GM18505 (cell line): ENCODE results near the gene CHRNB4.

Experiments
- ATAC-seq: cut with Tn5 transposase; IDR thresholded peaks from one replicate; pipeline ENCODE4 v1.9.1; 2021; ENCODE audit not compliant: unreplicated experiment
- POLR2A ChIP-seq: IDR thresholded peaks from 4 replicates; pipeline ENCODE4 v1.6.1; 2011; ENCODE audit warnings: borderline replicate concordance; ENCODE audit not compliant: insufficient read depth, insufficient read length; ENCODE audit errors: extremely low read depth

CHRNB4 gene

DNA sequence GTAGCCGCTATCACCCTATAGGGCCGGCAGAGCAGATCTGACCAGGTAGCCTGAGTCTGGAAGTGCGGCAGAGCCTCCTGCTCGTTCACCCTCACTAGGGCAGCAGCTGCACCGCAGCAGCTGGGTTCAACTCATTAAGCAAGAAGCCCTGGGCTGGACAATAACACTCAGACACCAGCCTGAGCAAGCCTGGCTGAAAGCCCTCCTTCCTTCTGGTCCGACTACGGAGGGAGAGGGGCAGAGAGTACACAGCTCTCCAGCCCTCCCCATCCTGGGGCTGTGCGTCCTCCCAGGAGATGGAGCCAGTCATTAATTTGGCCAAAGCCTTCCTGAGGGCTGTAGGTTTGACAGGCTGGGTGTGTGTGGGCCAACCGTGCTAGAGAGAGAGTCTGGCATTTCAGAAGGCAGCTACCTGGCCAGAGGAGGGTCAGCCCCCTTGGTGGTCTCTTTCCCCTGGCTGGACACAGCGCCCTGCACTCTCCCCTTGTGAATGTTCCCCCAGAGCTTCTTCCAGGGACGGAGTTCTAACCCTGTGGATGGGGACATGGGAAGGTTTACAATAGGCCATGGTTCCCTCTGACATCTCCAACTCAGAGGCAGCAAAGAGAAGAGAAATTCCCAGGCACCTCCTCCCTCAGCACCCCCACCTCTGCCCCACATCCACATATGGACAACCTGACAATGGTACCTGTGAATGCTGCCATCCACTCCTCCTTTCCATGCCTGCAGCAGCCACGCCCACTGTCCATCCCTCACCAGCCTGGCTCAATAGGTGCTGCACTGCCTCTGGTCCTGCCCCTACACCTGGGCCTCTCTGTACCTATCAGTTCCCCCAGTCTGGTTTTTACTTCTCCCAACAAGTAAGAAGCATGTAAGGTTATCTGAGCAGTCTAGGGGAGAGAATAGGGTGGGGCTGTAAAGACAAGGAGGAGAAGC, 6.5 kb downstream of the CHRNB4 start:
- TF ChIP-seq POLR2A: no peak
- ATAC-seq: no peak

DNA sequence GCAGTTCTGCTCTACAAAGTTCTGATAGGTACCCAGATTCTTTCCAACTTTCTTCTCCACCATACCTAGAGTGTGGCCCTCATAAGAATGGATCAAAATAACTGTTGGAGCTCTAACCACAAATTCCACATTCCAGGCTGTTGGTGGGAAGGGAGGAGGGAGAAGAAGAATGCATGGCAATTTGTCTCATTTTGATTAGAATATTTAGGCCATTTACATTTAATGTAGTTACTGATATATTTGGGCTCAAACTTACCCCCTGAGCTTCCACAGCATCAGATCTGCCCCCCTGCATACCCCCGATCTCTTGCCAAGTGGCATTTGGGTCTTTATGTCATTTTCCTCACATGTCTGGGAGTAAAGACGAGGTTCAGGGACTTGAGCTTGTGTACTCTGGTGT, 7.7 kb downstream of the CHRNB4 start:
- no peak for ATAC-seq
- no peak for TF ChIP-seq POLR2A

DNA sequence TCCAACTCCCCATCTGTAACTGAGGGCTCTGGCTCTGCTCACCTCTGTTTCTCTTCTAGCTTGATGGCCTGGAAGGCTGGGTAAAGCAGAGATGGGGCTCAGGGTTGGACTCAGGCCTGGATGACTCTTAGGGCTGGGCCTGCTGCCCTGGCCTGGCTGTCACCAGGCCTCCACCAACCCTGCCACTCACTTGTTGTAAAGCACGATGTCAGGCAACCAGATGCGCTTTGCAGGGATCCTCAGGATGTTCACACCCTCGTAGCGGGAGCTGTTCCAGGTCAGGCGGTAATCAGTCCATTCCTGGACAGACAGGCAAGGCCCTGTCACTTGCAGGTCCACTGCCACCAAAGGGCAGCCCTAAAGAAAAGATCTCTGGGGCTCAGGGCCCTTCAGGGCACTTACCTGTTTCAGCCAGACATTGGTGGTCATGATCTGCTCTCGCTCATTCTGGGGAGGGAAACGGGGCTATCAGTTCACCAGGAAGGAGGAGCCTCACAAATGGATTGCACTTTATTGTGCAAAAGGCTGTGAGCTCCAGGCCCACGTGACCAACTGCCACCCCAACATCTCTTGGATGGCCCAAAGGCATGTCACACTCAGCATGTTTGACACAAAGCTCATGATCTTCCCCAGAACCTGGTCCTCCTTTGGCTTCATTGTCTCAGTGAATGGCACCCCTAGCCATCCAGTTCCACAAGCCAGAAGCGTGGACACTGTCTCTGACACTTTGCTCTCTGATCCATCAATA, 9.9 kb downstream of the CHRNB4 start:
- TF ChIP-seq POLR2A: no peak
- no peak for ATAC-seq

DNA sequence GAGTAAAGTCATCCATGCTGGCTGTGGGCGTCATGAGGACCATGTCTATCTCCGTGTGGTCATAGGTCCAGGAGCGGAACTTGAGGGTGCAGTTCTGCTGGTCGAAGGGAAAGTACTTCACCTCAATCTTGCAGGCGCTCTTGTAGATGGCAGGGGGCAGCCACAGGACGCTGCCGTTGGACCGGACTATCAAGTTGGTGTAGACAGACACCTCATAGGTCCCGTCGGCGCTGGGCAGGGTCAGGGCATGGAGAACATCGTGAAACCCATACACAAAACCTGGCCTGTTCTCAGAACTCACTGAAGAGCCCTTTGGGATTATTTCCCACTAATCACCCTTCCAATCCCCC, 11.3 kb downstream of the CHRNB4 start:
- TF ChIP-seq POLR2A: no peak
- ATAC-seq: no peak

DNA sequence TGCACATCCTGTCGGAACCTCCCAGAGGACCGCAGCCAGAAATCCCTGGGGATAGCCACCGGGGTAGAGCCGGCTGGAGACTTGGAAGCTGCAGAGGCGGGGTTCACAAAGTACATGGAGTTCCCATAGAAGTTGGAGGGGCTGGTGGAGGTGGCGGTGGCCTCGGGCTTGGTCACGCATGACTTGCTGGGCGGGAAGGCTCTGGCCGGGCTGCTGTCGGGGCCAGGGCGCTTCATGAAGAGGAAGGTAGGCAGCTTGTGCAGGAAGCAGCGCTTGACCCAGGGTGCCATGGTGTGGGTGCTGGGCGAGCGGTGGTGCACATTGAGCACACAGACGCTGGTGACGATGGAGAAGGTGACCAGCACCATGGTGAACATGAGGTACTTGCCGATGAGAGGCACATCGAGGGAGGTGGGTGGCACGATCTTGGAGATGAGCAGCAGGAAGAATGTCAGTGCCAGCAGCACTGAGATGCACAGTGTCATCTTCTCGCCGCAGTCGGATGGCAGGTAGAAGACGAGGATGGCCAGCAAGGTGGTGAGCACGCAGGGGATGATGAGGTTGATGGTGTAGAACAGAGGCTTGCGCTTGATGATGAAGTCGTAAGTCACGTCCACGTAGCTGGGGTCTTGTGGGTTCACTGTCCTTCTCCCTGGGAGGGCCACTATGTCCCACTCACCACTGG, 11.8 kb downstream of the CHRNB4 start:
- TF ChIP-seq POLR2A: no peak
- no peak for ATAC-seq

DNA sequence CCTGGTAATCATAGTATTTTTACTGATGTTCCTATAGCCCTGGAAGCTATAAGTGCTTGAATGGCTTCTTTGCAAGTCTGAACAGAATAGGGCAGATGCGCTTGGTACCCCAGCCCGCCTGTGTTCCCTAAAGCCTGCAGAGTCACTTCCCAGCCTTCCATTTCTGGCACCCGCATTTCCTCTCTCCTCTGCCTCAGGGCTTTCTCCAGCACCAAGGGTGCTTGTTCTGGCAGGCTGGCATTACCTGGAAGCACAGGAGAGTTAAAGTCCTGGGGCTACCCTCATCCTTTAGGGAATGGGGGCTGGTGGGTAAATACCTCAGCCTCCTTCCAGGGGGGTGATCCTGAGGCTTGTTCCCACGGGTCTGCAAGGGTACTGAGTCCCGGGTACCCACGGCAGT, 12.8 kb downstream of the CHRNB4 start:
- TF ChIP-seq POLR2A: no peak
- ATAC-seq: no peak

DNA sequence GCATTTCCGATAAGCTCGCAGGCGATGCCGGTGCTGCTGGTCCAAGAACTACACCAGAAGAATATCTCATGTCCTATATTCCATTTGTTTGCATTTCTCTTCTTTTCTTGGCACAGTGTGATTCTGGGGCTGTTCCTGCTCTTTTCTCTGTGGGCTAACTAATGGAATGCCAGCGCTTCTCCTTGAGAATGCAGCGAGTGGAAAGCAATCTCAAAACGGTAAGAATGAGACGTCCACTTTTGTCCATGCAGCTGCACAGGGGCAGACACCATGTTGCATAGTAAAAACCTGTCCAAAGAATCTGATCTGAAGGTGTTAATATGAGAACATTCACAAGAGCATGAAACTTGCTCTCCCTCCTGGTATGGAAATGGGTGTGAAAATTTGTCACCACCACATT, 13.7 kb downstream of the CHRNB4 start:
- ATAC-seq: no peak

DNA sequence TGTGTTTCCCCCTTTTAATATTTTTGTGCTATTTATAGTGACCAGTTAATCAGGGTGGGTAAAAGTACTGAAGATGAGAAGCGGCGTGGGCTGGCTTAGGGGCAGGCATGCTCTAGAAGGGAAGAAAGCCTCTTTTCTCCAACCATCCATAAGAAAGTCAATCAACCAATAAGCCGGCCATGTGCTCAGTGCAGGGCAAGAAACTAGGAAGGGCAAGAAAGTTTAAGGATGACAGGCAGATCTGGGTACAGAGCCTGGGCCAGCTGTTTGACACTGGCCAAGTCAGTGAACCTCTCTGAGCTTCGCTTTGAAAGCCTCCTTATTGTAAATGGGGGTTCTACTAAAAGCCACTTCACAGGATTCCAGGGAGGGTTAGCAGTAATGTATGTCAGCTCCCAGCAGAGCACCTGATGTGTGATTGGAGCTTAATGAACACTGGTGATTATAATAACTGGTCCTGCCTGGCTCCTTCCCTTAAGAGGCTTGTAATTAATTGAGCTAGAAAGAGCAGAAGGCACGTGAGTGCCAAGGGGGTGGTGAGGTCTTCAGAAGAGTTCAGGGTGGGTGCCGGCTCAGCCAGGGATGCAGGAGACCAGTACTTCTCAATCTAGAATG, 14.5 kb downstream of the CHRNB4 start:
- no peak for ATAC-seq
- TF ChIP-seq POLR2A: no peak

More for the DNA sequence above, 13.7 kb downstream of the CHRNB4 start:
- no peak for TF ChIP-seq POLR2A

DNA sequence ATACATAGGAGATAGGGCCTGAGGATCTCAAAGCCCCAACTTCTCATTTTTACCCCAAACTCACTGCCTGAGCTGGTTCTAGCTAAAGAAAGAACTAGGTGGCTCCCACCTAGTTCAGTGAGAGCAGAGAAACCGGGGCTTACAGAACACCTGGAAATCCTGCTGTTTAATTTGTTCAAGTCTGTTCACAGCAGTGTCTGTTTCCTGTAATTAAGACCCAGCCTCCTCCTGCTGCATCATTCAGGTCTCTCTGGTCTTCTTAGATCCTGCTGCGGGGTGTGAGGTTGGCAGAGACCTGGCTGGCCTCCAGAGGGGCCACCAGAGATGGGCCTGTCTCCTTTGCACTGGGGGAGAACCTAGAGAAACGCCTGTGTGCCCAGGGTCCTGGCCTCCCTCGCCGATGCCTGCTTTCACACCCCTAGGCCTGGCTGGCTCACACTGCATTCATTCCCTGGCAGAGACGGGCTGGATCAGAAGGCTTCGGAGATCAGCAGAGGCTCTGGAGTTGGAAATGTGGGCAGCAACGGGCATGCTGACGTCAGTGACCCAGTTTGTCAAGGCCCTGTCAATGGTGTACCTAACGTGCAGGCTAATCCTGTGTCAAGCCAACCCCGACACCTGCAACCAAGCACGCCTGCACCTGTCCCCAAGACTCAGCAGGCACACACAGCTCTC, 15.3 kb downstream of the CHRNB4 start:
- no peak for TF ChIP-seq POLR2A
- ATAC-seq: no peak

DNA sequence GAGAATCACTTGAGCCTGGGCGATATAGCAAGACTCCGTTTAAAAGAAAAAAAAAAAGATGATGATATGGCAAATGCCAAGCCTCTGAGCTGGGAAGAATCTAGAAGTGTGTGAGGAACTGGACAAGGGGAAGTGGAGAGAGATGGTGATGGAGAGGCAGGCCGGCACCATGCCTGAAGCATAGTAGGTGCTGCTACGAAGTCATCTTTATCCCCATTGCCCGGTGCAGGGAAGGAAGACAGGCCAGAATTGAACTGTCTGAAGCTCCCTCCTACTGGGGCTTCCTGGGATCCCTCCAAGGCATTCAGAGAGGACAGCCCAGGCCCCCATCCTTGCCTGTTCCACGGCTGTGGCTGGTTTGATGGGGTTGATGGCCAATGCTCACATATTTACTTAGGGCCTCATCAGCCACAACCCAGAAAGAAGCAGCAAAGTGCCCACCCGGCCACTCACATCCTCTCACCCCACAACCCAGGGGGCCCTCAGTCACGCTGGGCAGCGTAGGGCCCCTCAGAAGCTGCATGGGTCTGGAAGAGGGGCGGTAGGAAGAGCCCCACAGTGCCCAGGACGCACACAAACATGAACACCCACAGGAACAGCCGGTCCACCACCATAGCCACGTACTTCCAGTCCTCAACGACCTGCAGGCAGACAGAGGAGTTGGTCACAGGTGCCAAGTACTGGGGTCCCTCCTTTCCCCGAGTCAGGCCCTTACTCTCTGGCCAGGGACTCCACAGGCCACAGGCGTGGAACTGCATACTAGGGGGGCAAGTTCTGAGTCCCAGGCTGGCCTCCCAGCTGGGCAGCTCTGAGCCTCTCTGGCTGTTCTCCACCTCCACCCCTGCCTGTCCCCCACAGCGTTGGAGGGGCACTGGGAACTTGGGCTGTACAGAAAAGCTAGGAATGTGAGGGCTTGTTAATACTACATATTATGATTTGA, 16.1 kb downstream of the CHRNB4 start:
- TF ChIP-seq POLR2A: no peak
- no peak for ATAC-seq

DNA sequence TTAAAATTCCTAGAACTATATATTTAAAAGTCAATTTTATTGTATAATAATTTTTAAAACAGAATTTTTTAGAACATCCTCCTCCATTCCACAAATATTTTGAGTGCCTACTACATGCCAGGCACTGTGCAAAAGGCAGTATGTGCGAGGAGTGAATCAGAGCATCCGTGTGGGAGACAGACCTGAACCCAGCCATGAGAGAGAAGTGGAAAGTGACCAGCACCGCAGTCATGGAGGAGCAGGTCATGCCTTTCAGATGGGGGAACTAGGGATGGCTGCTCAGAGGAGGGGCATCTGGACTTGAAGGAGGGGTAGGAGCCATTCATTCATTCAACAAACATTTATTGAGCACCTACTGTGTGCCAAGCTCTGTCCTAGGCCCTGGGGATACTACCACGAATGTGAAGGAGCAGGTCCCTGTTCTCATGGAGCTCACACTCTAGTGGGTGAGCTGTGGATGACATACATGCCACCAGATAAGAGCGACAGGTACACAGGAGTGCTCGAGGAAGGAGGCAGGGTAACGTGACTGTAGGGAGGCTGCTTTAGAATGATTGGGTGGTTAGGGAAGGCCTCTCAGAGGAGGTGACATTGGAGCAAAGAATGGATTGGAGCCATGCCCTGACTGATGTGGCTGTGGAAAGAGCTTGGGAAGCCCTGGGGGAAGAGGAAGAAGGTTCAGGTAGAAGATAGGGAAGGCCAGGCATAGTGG, 17.1 kb downstream of the CHRNB4 start:
- no peak for TF ChIP-seq POLR2A
- no peak for ATAC-seq
